Neural crest cell (in vitro differentiated cells): ENCODE results near the gene PDE7B. TPM values are rescaled to one million over a fixed set of nuclear protein-coding genes. Genes with fewer than 3 reads are reported as not detected.
"Not testable (repeated sequence)": the region's sequence is repeated elsewhere in the genome, so short reads cannot be mapped to it uniquely, and the experiment has no call there.

Experiments used
- DNase-seq: peaks from one replicate; pipeline ENCODE4 v3.0.0; 2021; ENCODE audit warnings: low read depth, mixed read lengths, low spot score
- H3K27ac Mint-ChIP-seq: one replicate; pipeline ENCODE4 v1.8.0; 2021; ENCODE audit warnings: mild to moderate bottlenecking, mixed read lengths; ENCODE audit not compliant: unreplicated experiment
- H3K27me3 Mint-ChIP-seq: 2 replicates; pipeline ENCODE4 v1.8.0; 2021; ENCODE audit warnings: low read depth, mild to moderate bottlenecking, mixed read lengths
- H3K36me3 Mint-ChIP-seq: 2 replicates; pipeline ENCODE4 v1.8.0; 2021; ENCODE audit warnings: low read depth, mild to moderate bottlenecking, mixed read lengths
- H3K4me1 Mint-ChIP-seq: 2 replicates; pipeline ENCODE4 v1.8.0; 2021; ENCODE audit warnings: mixed read lengths
- H3K4me3 Mint-ChIP-seq: one replicate; pipeline ENCODE4 v1.8.0; 2021; ENCODE audit warnings: mild to moderate bottlenecking, mixed read lengths
- H3K9me3 Mint-ChIP-seq: 2 replicates; pipeline ENCODE4 v1.8.0; 2021; ENCODE audit warnings: mixed read lengths
- CTCF ChIP-seq: fragments of 200-600 bp; sonication (generic); conservative IDR thresholded peaks from 2 replicates; pipeline ENCODE4 v1.5.0; 2021; ENCODE audit warnings: antibody characterized with exemption, mild to moderate bottlenecking
- total RNA-seq: library from RNA; stranded (reverse); gene quantifications from 2 replicates; pipeline ENCODE4 v1.2.1, GENCODE V29; 2021

Gene PDE7B
- total RNA-seq, 1 donor from 2014 or later = 0.58 TPM

- peaks cover 2% of the 10 kb centered on the region for H3K27me3 Mint-ChIP-seq
- peaks cover 5% of the 10 kb centered on the region for H3K9me3 Mint-ChIP-seq
- no peak for TF ChIP-seq CTCF
- peaks cover 8% of the 10 kb centered on the region for H3K36me3 Mint-ChIP-seq
- no peak overlapping the region for H3K27ac Mint-ChIP-seq
- no peak overlapping the region for H3K4me3 Mint-ChIP-seq
- peaks cover 15% of the 10 kb centered on the region for H3K4me1 Mint-ChIP-seq
- DNase-seq = no peak
Observed at GRCh38 chr6:136137008-136137692, 285.6 kb downstream of the PDE7B start.

GRCh38 chr6:136137739-136138402 lies 286.4 kb downstream of the PDE7B start:
- Mint-ChIP-seq H3K27ac (no peak overlapping the region), H3K9me3 (peaks cover 5% of the 10 kb centered on the region), H3K27me3 (no peaks in the 10 kb centered on the region), H3K36me3 (peaks cover 10% of the 10 kb centered on the region), H3K4me3 (no peak overlapping the region), H3K4me1 (peaks cover 15% of the 10 kb centered on the region)
- TF ChIP-seq CTCF = no peak
- DNase-seq = no peak

- Mint-ChIP-seq H3K36me3 (peaks cover 10% of the 10 kb centered on the region), H3K4me1 (peaks cover 15% of the 10 kb centered on the region)
- not testable (repeated sequence) for H3K27me3 Mint-ChIP-seq, H3K27ac Mint-ChIP-seq, DNase-seq, H3K9me3 Mint-ChIP-seq, H3K4me3 Mint-ChIP-seq
Observed at GRCh38 chr6:136139111-136139510, 287.6 kb downstream of the PDE7B start.

- Mint-ChIP-seq H3K27ac (no peak overlapping the region), H3K4me1 (no peaks in the 10 kb centered on the region), H3K27me3 (no peaks in the 10 kb centered on the region), H3K36me3 (peaks cover 10% of the 10 kb centered on the region), H3K4me3 (no peak overlapping the region), H3K9me3 (peaks cover 5% of the 10 kb centered on the region)
- TF ChIP-seq CTCF = no peak
- DNase-seq = no peak
Observed at GRCh38 chr6:136144251-136145023, 292.9 kb downstream of the PDE7B start.

- Mint-ChIP-seq H3K9me3 (peaks cover 5% of the 10 kb centered on the region), H3K4me1 (no peaks in the 10 kb centered on the region), H3K27me3 (no peaks in the 10 kb centered on the region), H3K36me3 (peaks cover 8% of the 10 kb centered on the region), H3K27ac (no peak overlapping the region), H3K4me3 (no peak overlapping the region)
- TF ChIP-seq CTCF = no peak
- no peak for DNase-seq
Observed at GRCh38 chr6:136146130-136146529, 294.6 kb downstream of the PDE7B start.
